Stimulated activated naive CD8-positive, alpha-beta T cell treated with anti-CD3 and anti-CD28 coated beads, Interleukin-15, Interleukin-2, amounts not matched to agents 100 ng/mL and 50 ng/mL, for 24 hours (primary cell): Measurements from ENCODE around the gene NEK6.
"Not testable (repeated sequence)": the region's sequence is repeated elsewhere in the genome, so short reads cannot be mapped to it uniquely, and the experiment has no call there.

Source experiments
- H3K27ac Mint-ChIP-seq: one replicate; pipeline ENCODE4 v1.8.0; 2021; ENCODE audit warnings: mild to moderate bottlenecking, mixed read lengths
- H3K27me3 Mint-ChIP-seq: one replicate; pipeline ENCODE4 v1.8.0; 2021; ENCODE audit warnings: mixed read lengths
- H3K36me3 Mint-ChIP-seq: one replicate; pipeline ENCODE4 v1.8.0; 2021; ENCODE audit warnings: low read depth, mixed read lengths
- H3K4me1 Mint-ChIP-seq: one replicate; pipeline ENCODE4 v1.8.0; 2021; ENCODE audit warnings: low read depth, mixed read lengths
- H3K4me3 Mint-ChIP-seq: one replicate; pipeline ENCODE4 v1.8.0; 2021; ENCODE audit warnings: mild to moderate bottlenecking, mixed read lengths
- H3K9me3 Mint-ChIP-seq: one replicate; pipeline ENCODE4 v1.8.0; 2021; ENCODE audit warnings: mixed read lengths

NEK6 gene

DNA sequence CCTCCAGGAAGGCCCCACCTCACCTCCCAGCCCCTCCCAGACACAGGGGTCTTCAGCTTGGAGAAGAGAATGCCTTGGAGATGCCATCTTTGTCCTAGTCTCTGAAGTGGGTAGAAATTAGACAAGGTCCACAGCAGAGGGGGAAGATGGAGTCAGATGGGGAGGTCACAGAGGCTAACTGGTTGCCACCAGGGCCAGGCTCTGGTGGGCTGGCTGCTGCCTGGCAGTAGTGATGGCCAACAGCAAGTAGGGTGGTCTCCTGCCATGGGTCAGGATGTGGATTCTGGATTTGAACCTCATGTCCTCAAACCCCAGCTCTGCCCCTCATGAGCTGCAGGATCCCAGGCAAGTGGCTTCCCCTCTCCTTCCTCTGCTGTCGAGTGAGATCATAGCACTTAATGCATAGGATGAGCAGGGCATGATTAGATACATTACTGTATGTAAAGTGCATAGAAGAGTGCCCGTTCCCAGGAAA, 38.7 kb upstream of the NEK6 start:
- Mint-ChIP-seq H3K27me3 (no peaks in the 10 kb centered on the region), H3K4me1 (peaks cover 69% of the 10 kb centered on the region), H3K36me3 (no peaks in the 10 kb centered on the region), H3K9me3 (no peaks in the 10 kb centered on the region), H3K27ac (peak overlapping the region; percentile 72), H3K4me3 (peak overlapping the region; percentile 17)

DNA sequence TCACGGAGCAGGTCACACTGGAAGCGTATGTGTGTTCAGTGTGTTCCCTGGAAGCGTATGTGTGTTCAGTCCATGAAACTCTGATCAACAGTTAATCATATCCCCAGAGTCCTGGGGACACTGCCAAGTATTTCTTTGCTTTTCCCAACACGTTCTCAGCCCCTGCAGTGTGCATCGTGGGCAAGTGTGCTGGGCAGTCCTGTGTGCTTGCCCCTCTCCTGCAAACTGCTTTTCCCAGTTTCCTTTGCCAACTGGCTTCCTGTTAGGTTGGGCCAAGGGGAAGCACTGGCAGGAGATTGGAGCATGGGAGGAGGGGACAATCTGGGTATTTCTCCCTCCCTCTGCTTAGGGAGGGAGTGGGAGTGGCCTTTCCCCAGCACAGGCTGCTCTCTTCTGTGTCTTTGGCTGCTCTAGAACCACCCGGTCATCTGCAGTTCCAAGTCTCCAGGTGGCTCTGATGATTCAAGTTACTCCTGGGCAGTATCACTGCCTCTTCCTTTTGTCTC, 36.8 kb upstream of the NEK6 start:
- peaks cover 49% of the 10 kb centered on the region for H3K4me1 Mint-ChIP-seq
- no peak overlapping the region for H3K27ac Mint-ChIP-seq
- H3K36me3 Mint-ChIP-seq = no peaks in the 10 kb centered on the region
- H3K9me3 Mint-ChIP-seq = no peaks in the 10 kb centered on the region
- H3K27me3 Mint-ChIP-seq = no peaks in the 10 kb centered on the region
- H3K4me3 Mint-ChIP-seq = no peak overlapping the region

DNA sequence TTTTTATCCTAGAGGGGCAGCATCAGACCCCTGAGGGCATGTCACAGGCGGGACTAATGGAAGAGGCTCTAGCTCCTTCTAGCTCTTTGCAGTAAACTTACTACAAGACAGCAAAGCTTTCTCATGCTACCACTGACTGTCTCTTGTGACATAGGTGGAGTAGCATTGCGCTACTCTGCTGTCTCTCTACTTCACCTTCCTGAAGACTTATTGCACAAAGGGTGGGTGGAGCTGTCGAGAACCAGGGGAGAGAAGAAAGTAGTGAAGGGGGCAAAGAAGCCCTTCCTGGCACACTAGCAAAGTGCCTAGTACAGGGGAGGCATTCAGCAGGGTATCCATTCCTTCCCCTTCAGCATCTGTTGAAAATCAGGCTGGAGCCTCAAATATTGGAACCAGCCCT, 36.1 kb upstream of the NEK6 start:
- H3K27ac Mint-ChIP-seq = no peak overlapping the region
- H3K4me3 Mint-ChIP-seq = no peak overlapping the region
- no peaks in the 10 kb centered on the region for H3K27me3 Mint-ChIP-seq
- no peaks in the 10 kb centered on the region for H3K9me3 Mint-ChIP-seq
- H3K4me1 Mint-ChIP-seq = peaks cover 43% of the 10 kb centered on the region
- no peaks in the 10 kb centered on the region for H3K36me3 Mint-ChIP-seq

DNA sequence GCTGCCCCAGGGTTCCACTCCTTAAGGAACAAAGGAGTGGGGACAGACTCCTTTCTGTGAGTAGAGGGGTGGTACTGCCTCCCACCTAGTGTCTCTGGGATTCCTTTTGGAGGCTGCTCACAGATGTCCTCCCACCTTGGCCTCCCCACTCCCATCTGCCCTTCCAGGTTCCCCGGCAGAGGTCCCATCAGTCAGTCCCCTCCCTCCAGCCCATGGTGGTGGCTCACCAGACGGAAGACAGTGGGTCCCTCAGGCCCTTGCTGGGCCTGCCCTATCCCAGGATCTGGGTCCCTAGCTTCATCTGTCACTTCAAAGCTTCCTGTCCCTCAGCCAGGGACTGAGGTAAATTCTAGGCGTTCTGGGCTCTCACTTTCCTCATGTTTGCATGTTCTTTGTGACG, 35.6 kb upstream of the NEK6 start:
- H3K9me3 Mint-ChIP-seq = no peaks in the 10 kb centered on the region
- H3K4me1 Mint-ChIP-seq = peaks cover 38% of the 10 kb centered on the region
- H3K4me3 Mint-ChIP-seq = no peak overlapping the region
- no peaks in the 10 kb centered on the region for H3K27me3 Mint-ChIP-seq
- H3K36me3 Mint-ChIP-seq = no peaks in the 10 kb centered on the region
- H3K27ac Mint-ChIP-seq = no peak overlapping the region

DNA sequence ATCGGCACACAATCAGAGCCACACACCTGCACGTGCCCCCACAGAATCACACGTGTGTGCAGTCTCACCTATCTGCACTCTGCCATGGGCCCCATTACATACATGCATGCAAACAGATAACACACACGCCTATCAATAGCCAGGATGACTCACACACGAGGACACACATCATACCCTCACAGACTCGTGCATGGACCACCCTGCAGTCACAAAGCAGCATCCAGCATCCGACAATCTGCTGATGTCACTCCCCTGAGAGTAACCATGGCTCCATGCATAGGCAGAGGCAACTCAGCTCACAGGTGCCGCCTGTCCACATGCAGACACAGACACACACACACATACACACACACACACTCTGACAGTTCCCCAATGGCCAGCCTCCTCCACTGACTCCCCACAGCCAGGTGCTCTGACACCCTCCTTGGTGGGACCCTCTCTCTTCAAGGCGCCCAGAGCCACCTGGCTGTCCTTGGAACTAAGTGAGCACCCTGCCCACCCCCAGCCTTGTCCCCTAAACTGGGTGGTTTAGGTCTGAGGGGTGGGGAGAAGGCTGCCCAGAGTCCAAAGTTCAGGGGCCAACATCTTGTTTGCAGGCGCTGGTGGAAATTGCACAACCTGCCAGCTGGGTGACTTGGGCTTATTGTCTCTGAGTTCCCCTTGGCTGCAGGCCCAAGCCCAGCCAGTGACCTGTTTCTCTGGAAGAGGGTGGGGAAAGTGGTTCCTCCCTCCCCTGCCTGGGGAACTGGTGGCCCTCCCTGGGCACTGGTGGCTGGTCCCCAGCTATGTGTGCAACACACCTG, 34.6 kb upstream of the NEK6 start:
- no peak overlapping the region for H3K27ac Mint-ChIP-seq
- H3K36me3 Mint-ChIP-seq = no peaks in the 10 kb centered on the region
- no peaks in the 10 kb centered on the region for H3K9me3 Mint-ChIP-seq
- no peak overlapping the region for H3K4me3 Mint-ChIP-seq
- no peaks in the 10 kb centered on the region for H3K27me3 Mint-ChIP-seq
- peaks cover 28% of the 10 kb centered on the region for H3K4me1 Mint-ChIP-seq

DNA sequence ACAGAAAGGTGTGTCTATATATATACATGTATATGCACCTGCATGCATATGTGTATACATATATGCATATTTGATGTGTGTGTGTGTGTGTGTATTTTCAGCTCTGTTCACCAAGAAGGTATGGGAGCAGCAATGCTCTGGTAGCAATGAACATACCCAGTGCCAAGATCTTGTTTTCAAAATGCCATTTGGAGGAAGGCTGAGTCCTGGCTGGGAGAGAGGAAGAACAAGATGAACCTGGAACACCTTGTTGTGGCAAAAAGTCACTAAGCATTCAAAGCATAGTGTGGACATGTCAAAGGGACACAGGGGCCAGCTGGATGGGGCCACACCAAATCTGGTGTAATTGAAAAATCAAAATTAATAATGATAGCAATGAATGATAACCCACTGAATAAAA, 31.8 kb upstream of the NEK6 start:
- H3K27ac Mint-ChIP-seq = no peak overlapping the region
- H3K36me3 Mint-ChIP-seq = no peaks in the 10 kb centered on the region
- no peaks in the 10 kb centered on the region for H3K27me3 Mint-ChIP-seq
- H3K9me3 Mint-ChIP-seq = no peaks in the 10 kb centered on the region
- H3K4me3 Mint-ChIP-seq = no peak overlapping the region
- peaks cover 10% of the 10 kb centered on the region for H3K4me1 Mint-ChIP-seq

DNA sequence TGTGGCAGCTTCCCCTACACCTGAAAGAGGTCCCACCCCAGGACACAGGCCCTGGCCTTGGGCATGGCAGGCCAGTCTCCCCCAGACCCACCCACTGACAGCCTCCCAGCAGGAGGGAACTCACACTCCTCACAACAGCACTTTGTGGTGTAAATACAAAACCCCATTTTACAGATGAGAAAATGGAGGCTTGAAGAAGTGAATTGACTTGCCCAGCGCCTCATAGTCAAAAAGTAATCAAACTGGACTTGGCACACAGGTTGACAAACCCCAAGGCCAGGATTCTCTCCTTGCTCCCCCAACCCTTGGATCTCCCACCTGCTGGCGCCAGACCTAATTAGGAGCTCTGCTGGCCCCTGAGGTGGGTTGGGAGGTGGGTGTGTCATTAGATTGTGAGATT, 29.2 kb upstream of the NEK6 start:
- Mint-ChIP-seq H3K27me3 (peaks cover 4% of the 10 kb centered on the region), H3K4me3 (no peak overlapping the region), H3K9me3 (no peaks in the 10 kb centered on the region), H3K36me3 (no peaks in the 10 kb centered on the region), H3K4me1 (no peaks in the 10 kb centered on the region), H3K27ac (no peak overlapping the region)

DNA sequence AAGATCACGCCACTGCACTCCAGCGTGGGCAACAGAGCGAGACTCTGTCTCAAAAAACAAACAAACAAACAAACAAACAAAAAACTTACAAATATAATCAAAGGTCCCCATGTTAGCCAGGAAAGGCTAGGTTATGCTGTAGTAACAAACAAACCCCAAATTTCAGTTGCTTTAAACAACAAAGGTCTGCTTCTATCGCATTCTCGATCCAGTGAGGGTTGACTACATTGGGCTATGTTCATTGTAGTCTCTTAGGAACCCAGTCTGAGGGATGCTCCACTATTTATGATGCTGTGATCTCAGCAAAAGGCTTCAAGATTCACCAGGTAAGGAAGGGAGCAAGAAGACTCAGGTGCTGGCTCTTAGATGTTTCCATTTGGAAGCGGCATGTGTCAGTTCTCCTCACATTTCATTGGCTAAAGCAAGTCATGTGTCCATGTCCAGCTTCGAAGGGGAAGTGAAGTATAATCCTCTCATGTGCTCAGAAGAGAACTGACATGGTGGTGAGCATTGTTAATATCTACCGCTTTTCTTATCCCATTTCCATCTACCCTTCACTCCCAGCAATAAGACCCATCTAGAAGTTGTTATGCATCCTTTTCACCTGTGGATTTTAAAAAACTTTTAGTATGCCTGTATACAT, 26.5 kb upstream of the NEK6 start:
- Mint-ChIP-seq H3K9me3 (no peaks in the 10 kb centered on the region), H3K36me3 (no peaks in the 10 kb centered on the region), H3K4me1 (no peaks in the 10 kb centered on the region), H3K27ac (no peak overlapping the region), H3K27me3 (peaks cover 7% of the 10 kb centered on the region), H3K4me3 (no peak overlapping the region)

DNA sequence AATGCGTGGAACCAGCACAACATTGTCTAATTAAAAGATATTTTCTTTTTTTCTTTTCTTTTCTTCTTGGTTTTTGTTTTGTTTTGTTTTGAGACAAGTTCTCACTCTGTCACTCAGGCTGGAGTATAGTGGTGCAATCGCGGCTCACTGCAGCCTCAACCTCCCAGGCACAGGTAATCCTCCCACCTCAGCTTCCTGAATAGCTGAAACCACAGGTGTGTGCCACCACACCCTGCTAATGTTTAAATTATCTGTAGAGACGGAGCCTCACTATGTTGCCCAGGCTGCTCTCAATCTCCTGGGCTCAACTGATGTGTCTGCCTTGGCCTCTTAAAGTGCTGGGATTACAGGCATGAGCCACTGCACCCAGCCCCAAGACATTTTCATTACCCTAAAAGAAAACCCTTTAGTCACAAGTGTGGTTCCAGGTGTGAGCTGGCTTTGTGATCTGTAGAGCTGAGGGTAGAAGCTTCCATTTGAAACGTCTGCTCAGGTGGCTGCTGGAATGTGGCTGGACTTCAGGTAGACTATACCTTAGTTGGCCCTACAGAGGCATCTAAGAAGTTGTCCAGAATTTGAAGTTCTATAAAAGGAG, 19.1 kb upstream of the NEK6 start:
- Mint-ChIP-seq H3K4me1 (peaks cover 51% of the 10 kb centered on the region), H3K27me3 (peaks cover 27% of the 10 kb centered on the region), H3K4me3 (peak overlapping the region; percentile 45), H3K9me3 (no peaks in the 10 kb centered on the region), H3K27ac (peak overlapping the region; percentile 63), H3K36me3 (no peaks in the 10 kb centered on the region)

DNA sequence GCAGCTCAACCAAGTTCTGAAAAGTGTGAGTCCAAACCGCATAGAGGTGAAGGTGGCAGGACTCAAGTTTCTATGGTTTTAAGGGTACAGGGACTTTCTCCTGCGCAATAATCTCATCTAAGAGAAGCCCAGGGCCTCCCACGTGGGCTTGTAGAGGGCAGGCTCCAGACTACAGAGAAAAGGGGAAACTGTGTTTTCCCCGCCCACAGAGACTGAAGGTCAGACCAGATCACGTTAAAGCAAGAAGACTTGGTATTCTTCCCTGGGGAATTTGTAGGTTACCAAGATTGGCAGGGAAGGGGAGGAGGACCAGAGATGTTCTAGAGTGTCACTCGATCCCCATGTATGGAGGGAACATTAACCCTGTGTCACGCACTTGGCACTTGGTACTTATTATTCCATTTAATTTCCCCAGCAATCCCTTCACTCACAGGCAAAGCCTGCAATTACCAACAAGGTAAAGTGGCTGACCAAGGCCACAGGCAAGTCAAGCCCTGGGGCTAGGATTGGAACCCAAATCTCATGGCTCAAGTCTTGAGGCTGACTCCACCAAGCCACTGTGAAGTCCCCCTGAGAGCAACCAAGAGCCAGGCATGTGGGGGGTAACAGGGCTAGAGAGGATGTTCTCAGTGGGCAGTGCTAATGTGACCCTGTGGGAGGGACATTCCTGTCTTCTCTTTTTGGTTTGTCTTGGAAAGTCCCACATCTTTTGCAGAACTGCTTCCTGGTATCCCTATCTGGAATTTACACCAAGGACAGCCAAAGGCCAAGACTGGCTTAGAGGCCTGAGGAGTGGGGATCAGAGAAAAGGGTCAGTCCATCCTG, 18.3 kb upstream of the NEK6 start:
- no peaks in the 10 kb centered on the region for H3K9me3 Mint-ChIP-seq
- H3K4me1 Mint-ChIP-seq = peaks cover 51% of the 10 kb centered on the region
- H3K27ac Mint-ChIP-seq = peak overlapping the region; percentile 63
- H3K36me3 Mint-ChIP-seq = no peaks in the 10 kb centered on the region
- H3K27me3 Mint-ChIP-seq = peaks cover 28% of the 10 kb centered on the region
- no peak overlapping the region for H3K4me3 Mint-ChIP-seq

DNA sequence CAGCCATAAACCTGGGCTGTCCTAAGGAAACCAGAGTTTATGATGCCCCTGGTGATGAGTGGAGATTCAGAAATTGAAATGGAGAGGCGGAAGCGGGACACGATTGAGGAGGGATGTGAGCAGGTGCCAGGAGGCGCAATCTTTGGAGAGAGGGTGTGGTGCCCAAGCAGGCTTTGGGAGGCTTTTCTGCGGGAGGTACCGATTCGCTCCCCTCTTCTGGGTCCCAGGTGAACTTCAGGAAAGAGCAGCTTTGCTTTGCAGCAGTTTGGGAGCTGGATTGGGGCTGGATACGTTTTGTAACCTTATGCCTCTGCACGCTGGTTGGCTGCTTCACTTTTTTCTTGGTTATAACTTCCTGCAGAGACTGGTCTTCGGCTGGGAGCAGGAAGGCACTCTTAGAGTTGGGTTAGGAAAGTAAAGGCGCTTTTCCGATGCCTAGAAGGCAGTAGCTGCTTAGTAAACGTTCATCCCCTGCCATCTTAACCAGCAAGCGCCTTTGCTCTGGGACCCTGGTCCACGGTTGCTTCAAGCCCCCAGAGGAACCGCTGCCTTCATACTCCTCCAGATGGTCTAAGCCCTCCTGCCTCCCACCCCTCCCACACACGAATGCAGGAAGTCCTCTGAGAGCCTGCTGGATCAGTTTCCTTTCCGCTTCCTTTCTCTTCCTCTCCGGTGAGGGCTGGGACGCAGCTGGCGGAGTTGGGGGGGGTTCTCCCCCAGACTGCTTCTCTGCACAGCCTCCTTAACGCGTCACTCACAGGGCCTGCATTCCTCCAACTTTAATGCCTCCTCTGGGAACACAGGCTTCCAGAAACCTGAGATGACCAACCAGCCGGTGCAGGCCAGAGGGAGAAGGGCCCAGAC, 15.2 kb upstream of the NEK6 start:
- no peaks in the 10 kb centered on the region for H3K9me3 Mint-ChIP-seq
- H3K36me3 Mint-ChIP-seq = no peaks in the 10 kb centered on the region
- H3K27me3 Mint-ChIP-seq = peaks cover 18% of the 10 kb centered on the region
- no peak overlapping the region for H3K4me3 Mint-ChIP-seq
- H3K4me1 Mint-ChIP-seq = peaks cover 52% of the 10 kb centered on the region
- H3K27ac Mint-ChIP-seq = no peak overlapping the region

DNA sequence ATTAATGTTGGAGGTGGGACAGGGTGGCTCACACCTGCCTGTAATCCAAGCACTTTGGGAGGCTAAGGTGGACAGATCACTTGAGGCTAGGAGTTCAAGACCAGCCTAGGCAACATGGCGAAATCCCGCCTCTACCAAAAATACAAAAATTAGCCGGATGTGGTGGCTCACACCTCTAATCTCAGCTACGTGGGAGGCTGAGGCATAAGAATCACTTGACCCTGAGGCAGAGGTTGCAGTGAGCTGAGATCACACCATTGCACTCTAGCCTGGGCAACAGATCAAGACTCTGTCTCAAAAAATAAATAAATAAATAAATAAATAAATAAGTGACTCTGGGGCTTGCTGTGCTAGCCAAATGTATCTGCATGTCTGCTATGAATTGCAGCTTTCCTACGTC, 10.4 kb upstream of the NEK6 start:
- H3K27ac Mint-ChIP-seq, H3K27me3 Mint-ChIP-seq, H3K9me3 Mint-ChIP-seq, H3K4me3 Mint-ChIP-seq, H3K36me3 Mint-ChIP-seq: not testable (repeated sequence)
- H3K4me1 Mint-ChIP-seq = peaks cover 27% of the 10 kb centered on the region

DNA sequence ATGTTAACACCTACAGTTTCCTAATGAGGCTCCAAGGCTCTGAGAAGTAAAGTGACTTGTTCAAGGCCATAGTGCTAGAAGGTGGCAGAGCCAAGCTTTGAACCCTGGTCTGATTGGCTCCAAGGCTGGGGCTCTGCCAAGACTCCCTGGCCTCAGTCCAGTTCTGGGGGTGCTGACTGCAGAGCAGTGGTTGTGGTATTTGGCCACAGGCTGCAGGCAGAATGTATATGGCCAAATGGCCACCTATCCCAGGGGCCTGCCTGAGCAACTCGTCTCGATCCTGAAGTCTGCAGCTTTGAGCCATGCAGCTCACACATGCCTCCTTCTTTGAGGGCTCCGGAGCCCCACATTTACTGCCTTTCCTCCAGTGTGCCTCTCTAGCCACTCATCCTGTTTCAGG, 9.7 kb upstream of the NEK6 start:
- H3K36me3 Mint-ChIP-seq = no peaks in the 10 kb centered on the region
- no peak overlapping the region for H3K27ac Mint-ChIP-seq
- H3K4me3 Mint-ChIP-seq = no peak overlapping the region
- H3K27me3 Mint-ChIP-seq = peaks cover 6% of the 10 kb centered on the region
- no peaks in the 10 kb centered on the region for H3K9me3 Mint-ChIP-seq
- H3K4me1 Mint-ChIP-seq = peaks cover 21% of the 10 kb centered on the region

DNA sequence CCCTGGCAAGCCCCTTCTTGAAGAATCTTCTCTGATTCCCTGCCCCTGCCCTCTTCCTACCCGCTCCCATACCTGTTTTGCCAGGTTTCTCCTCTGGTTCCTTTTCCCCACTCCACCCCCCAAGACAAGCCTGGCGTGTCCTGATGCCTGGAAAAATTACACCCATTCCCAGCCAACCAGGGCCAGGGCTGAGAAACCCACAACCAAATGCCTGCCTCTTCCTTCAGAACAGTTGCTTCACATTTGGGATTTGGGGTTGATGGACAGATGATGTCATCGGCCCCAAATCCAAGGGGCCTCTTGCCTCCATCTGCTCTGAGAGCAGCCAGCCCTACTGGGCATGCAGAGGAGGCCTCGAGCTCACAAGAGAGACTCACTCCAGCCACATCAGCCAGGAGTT, 8.8 kb upstream of the NEK6 start:
- H3K36me3 Mint-ChIP-seq = no peaks in the 10 kb centered on the region
- H3K4me3 Mint-ChIP-seq = no peak overlapping the region
- peaks cover 26% of the 10 kb centered on the region for H3K4me1 Mint-ChIP-seq
- peaks cover 1% of the 10 kb centered on the region for H3K27me3 Mint-ChIP-seq
- no peak overlapping the region for H3K27ac Mint-ChIP-seq
- H3K9me3 Mint-ChIP-seq = no peaks in the 10 kb centered on the region
